ENCODE results near the gene ETHE1.

Gene ETHE1

GRCh38 chr19:43486412-43486811, 40.6 kb downstream of the ETHE1 start:
- no peak for DNase-seq

GRCh38 chr19:43485951-43486350, 41.0 kb downstream of the ETHE1 start:
- no peak for DNase-seq

GRCh38 chr19:43483281-43483680, 43.7 kb downstream of the ETHE1 start:
- no peak for DNase-seq

GRCh38 chr19:43482193-43482592, 44.8 kb downstream of the ETHE1 start:
- no peak for DNase-seq

GRCh38 chr19:43481701-43482100, 45.3 kb downstream of the ETHE1 start:
- no peak for DNase-seq

GRCh38 chr19:43480574-43480973, 46.4 kb downstream of the ETHE1 start:
- no peak for DNase-seq

GRCh38 chr19:43479961-43480561, 46.9 kb downstream of the ETHE1 start:
- DNase-seq = no peak

GRCh38 chr19:43479226-43479625, 47.8 kb downstream of the ETHE1 start:
- no peak for DNase-seq

GRCh38 chr19:43478323-43478722, 48.7 kb downstream of the ETHE1 start:
- no peak for DNase-seq

- DNase-seq = no peak
Observed at GRCh38 chr19:43476606-43477005, 50.4 kb downstream of the ETHE1 start.

GRCh38 chr19:43474986-43475705, 51.9 kb downstream of the ETHE1 start:
- peak; percentile 97 for DNase-seq

- DNase-seq = no peak
Observed at GRCh38 chr19:43474487-43474886, 52.5 kb downstream of the ETHE1 start.

- DNase-seq = no peak
Observed at GRCh38 chr19:43471091-43471490, 55.9 kb downstream of the ETHE1 start.

GRCh38 chr19:43470288-43470687, 56.7 kb downstream of the ETHE1 start:
- DNase-seq = no peak

- DNase-seq = no peak
Observed at GRCh38 chr19:43469160-43469480, 57.9 kb downstream of the ETHE1 start.

- no peak for DNase-seq
Observed at GRCh38 chr19:43468354-43469159, 58.4 kb downstream of the ETHE1 start.

GRCh38 chr19:43467730-43468129, 59.3 kb downstream of the ETHE1 start:
- no peak for DNase-seq

- DNase-seq = no peak
Observed at GRCh38 chr19:43467276-43467675, 59.7 kb downstream of the ETHE1 start.

- no peak for DNase-seq
Observed at GRCh38 chr19:43466793-43467192, 60.2 kb downstream of the ETHE1 start.

- DNase-seq = peak; percentile 21
Observed at GRCh38 chr19:43465468-43466120, 61.4 kb downstream of the ETHE1 start, which contains the start of gene LYPD3. Gene LYPD3, minus strand, starts transcription at chr19:43465608. Its CDS starts 37 bp downstream, at chr19:43465571.

GRCh38 chr19:43464134-43464775, 62.7 kb downstream of the ETHE1 start:
- peak; percentile 77 for DNase-seq

GRCh38 chr19:43463381-43464133, 63.4 kb downstream of the ETHE1 start:
- DNase-seq = peak; percentile 96

Measured in NCI-H69 (cell line).